ELR (cell line): ENCODE results near the gene MLC1.
"Not testable (repeated sequence)": the region's sequence is repeated elsewhere in the genome, so short reads cannot be mapped to it uniquely, and the experiment has no call there.

Source experiments
- DNase-seq: peaks from one replicate; pipeline ENCODE4 v3.0.0-alpha.2; 2015; ENCODE audit warnings: low read depth

MLC1 gene

GRCh38 chr22:50102946-50103345, 17.7 kb upstream of the MLC1 start:
- DNase-seq, result no peak

GRCh38 chr22:50101870-50102565, 16.8 kb upstream of the MLC1 start:
- DNase-seq, result no peak

GRCh38 chr22:50098052-50098451, 12.8 kb upstream of the MLC1 start:
- no peak for DNase-seq

- DNase-seq, result no peak
Measured at GRCh38 chr22:50092342-50092741, 7.1 kb upstream of the MLC1 start.

- no peak for DNase-seq
Measured at GRCh38 chr22:50091092-50091768, 6.0 kb upstream of the MLC1 start.

- DNase-seq, result no peak
Measured at GRCh38 chr22:50090412-50090714, 5.1 kb upstream of the MLC1 start.

GRCh38 chr22:50089682-50090411, 4.6 kb upstream of the MLC1 start, which contains the start of gene MOV10L1:
MOV10L1 (plus strand) TSS chr22:50090006; CDS start chr22:50090089, 83 bp downstream.
- DNase-seq, result no peak

GRCh38 chr22:50089231-50089630, 4.0 kb upstream of the MLC1 start:
- DNase-seq, result no peak

- DNase-seq, result no peak
Measured at GRCh38 chr22:50088096-50088495, 2.9 kb upstream of the MLC1 start.

- no peak for DNase-seq
Measured at GRCh38 chr22:50087646-50088045, 2.4 kb upstream of the MLC1 start.

GRCh38 chr22:50086975-50087374, 1.7 kb upstream of the MLC1 start:
- DNase-seq, result not testable (repeated sequence)

- no peak for DNase-seq
Measured at GRCh38 chr22:50086526-50086925, 1.3 kb upstream of the MLC1 start.

GRCh38 chr22:50084614-50085021, 608 bp downstream of the MLC1 start:
- DNase-seq, result no peak

GRCh38 chr22:50084080-50084477, 1.1 kb downstream of the MLC1 start:
- DNase-seq, result no peak

- DNase-seq, result no peak
Measured at GRCh38 chr22:50083462-50084079, 1.7 kb downstream of the MLC1 start.

GRCh38 chr22:50082961-50083461, 2.2 kb downstream of the MLC1 start:
- no peak for DNase-seq

GRCh38 chr22:50082197-50082715, 3.0 kb downstream of the MLC1 start:
- no peak for DNase-seq

- no peak for DNase-seq
Measured at GRCh38 chr22:50081426-50082196, 3.6 kb downstream of the MLC1 start.

GRCh38 chr22:50080077-50080465, 5.2 kb downstream of the MLC1 start:
- no peak for DNase-seq

GRCh38 chr22:50078761-50079160, 6.5 kb downstream of the MLC1 start:
- DNase-seq, result no peak

- no peak for DNase-seq
Measured at GRCh38 chr22:50078246-50078645, 7.0 kb downstream of the MLC1 start.
